AG09319 (cell line): ENCODE measurements around the gene MTX2.

Source experiments
- DNase-seq: peaks from one replicate; pipeline ENCODE4 v3.0.0-alpha.2; 2010; ENCODE audit warnings: low read depth; ENCODE audit errors: extremely low read depth
- CTCF ChIP-seq: IDR thresholded peaks from 2 replicates; pipeline ENCODE4 v1.5.1; 2011; ENCODE audit warnings: low read depth, mild to moderate bottlenecking, inconsistent platforms, low read length, moderate library complexity

MTX2 gene

GRCh38 chr2:176270100-176270750, 983 bp downstream of the MTX2 start:
- no peak for TF ChIP-seq CTCF
- no peak for DNase-seq

GRCh38 chr2:176272870-176273459, 3.7 kb downstream of the MTX2 start:
- TF ChIP-seq CTCF: no peak
- no peak for DNase-seq

GRCh38 chr2:176278927-176279326, 9.7 kb downstream of the MTX2 start:
- no peak for TF ChIP-seq CTCF
- no peak for DNase-seq

GRCh38 chr2:176280156-176280555, 10.9 kb downstream of the MTX2 start:
- no peak for DNase-seq
- TF ChIP-seq CTCF: no peak

- no peak for TF ChIP-seq CTCF
- DNase-seq: no peak
Measured at GRCh38 chr2:176280867-176281658, 11.8 kb downstream of the MTX2 start.

GRCh38 chr2:176283291-176284068, 14.2 kb downstream of the MTX2 start:
- DNase-seq: no peak
- TF ChIP-seq CTCF: no peak
